ENCODE measurements around the gene ZFP1.
"Not testable (repeated sequence)": the region's sequence is repeated elsewhere in the genome, so short reads cannot be mapped to it uniquely, and the experiment has no call there.

ZFP1 gene

GRCh38 chr16:75116911-75117245 is 31.4 kb upstream of the ZFP1 start:
- in situ Hi-C loops (cut with MboI; ENCODE audit: low sequenced_read_pairs, unreplicated experiment): loop anchor here (25.0 kb wide), 1 partner anchor 405 kb away; the partner anchor contains the start of gene MLKL
- TF ChIP-seq CTCF (IDR thresholded peaks at IDR 0.05; ENCODE audit: borderline replicate concordance, control extremely low read depth, extremely low read depth, insufficient read depth, missing control alignments): no peak
- no peak for DNase-seq (ENCODE audit: low spot score)

- no peak for TF ChIP-seq CTCF (IDR thresholded peaks at IDR 0.05; ENCODE audit: borderline replicate concordance, control extremely low read depth, extremely low read depth, insufficient read depth, missing control alignments)
- no peak for DNase-seq (ENCODE audit: low spot score)
- in situ Hi-C loops (cut with MboI; ENCODE audit: low sequenced_read_pairs, unreplicated experiment): loop anchor here (25.0 kb wide), 1 partner anchor 407 kb away; the partner anchor contains the start of gene MLKL
Observed at GRCh38 chr16:75118943-75119539, 29.3 kb upstream of the ZFP1 start.

GRCh38 chr16:75120253-75120652 is 28.1 kb upstream of the ZFP1 start:
- no peak for DNase-seq (ENCODE audit: low spot score)
- no peak for TF ChIP-seq CTCF (IDR thresholded peaks at IDR 0.05; ENCODE audit: borderline replicate concordance, control extremely low read depth, extremely low read depth, insufficient read depth, missing control alignments)
- in situ Hi-C loops (cut with MboI; ENCODE audit: low sequenced_read_pairs, unreplicated experiment): loop anchor here (25.0 kb wide), 1 partner anchor 408 kb away; the partner anchor contains the start of gene MLKL

- no peak for DNase-seq (ENCODE audit: low spot score)
- in situ Hi-C loops (cut with MboI; ENCODE audit: low sequenced_read_pairs, unreplicated experiment): loop anchor here (25.0 kb wide), 1 partner anchor 410 kb away; the partner anchor contains the start of gene MLKL
- TF ChIP-seq CTCF (IDR thresholded peaks at IDR 0.05; ENCODE audit: borderline replicate concordance, control extremely low read depth, extremely low read depth, insufficient read depth, missing control alignments): no peak
Observed at GRCh38 chr16:75121949-75122568, 26.3 kb upstream of the ZFP1 start.

- no peak for DNase-seq (ENCODE audit: low spot score)
- no peak for TF ChIP-seq CTCF (IDR thresholded peaks at IDR 0.05; ENCODE audit: borderline replicate concordance, control extremely low read depth, extremely low read depth, insufficient read depth, missing control alignments)
- in situ Hi-C loops (cut with MboI; ENCODE audit: low sequenced_read_pairs, unreplicated experiment): loop anchor here (25.0 kb wide), 1 partner anchor 410 kb away; the partner anchor contains the start of gene MLKL
Observed at GRCh38 chr16:75122609-75123008, 25.7 kb upstream of the ZFP1 start.

GRCh38 chr16:75127713-75128415 is 20.5 kb upstream of the ZFP1 start:
- no peak for TF ChIP-seq CTCF (IDR thresholded peaks at IDR 0.05; ENCODE audit: borderline replicate concordance, control extremely low read depth, extremely low read depth, insufficient read depth, missing control alignments)
- in situ Hi-C loops (cut with MboI; ENCODE audit: low sequenced_read_pairs, unreplicated experiment): no loop called here
- DNase-seq (ENCODE audit: low spot score): no peak

- in situ Hi-C loops (cut with MboI; ENCODE audit: low sequenced_read_pairs, unreplicated experiment): not testable (repeated sequence)
Observed at GRCh38 chr16:75129421-75130149, 18.7 kb upstream of the ZFP1 start.

More at GRCh38 chr16:75129421-75130149, 18.7 kb upstream of the ZFP1 start:
- DNase-seq (ENCODE audit: low spot score): not testable (repeated sequence)

Measured in GM13976 (cell line).